GM12891 (cell line): Measurements from ENCODE around the gene SETBP1.

Experiments
- DNase-seq: peaks from one replicate; pipeline ENCODE4 v3.0.0; 2011; ENCODE audit warnings: low spot score; ENCODE audit not compliant: insufficient read length
- FAIRE-seq: peaks from 2 replicates; lab custom pipeline; 2011; peaks lifted over from hg19 to GRCh38; lab: Jason Lieb, UNC
- PAX5 ChIP-seq: IDR thresholded peaks from 2 replicates; pipeline ENCODE4 v1.6.1; 2011; ENCODE audit warnings: low read length, moderate library complexity, mild to moderate bottlenecking; ENCODE audit not compliant: insufficient read depth, severe bottlenecking
- POLR2A ChIP-seq: IDR thresholded peaks from 2 replicates; pipeline ENCODE4 v1.6.1; 2011; ENCODE audit warnings: low read depth, low read length, control low read depth
- POLR2AphosphoS5 ChIP-seq: IDR thresholded peaks from 2 replicates; pipeline ENCODE4 v1.6.1; 2011; ENCODE audit warnings: low read depth, low read length, control low read depth
- POU2F2 ChIP-seq: IDR thresholded peaks from 2 replicates; pipeline ENCODE4 v1.6.1; 2011; ENCODE audit warnings: low read depth, mild to moderate bottlenecking, control low read depth, low read length, moderate library complexity
- SPI1 ChIP-seq: IDR thresholded peaks from 2 replicates; pipeline ENCODE4 v1.6.1; 2011; ENCODE audit warnings: low read depth, low read length, control low read depth
- TAF1 ChIP-seq: IDR thresholded peaks from 2 replicates; pipeline ENCODE4 v1.6.1; 2011; ENCODE audit warnings: low read depth, low read length, control low read depth

The SETBP1 gene

DNA sequence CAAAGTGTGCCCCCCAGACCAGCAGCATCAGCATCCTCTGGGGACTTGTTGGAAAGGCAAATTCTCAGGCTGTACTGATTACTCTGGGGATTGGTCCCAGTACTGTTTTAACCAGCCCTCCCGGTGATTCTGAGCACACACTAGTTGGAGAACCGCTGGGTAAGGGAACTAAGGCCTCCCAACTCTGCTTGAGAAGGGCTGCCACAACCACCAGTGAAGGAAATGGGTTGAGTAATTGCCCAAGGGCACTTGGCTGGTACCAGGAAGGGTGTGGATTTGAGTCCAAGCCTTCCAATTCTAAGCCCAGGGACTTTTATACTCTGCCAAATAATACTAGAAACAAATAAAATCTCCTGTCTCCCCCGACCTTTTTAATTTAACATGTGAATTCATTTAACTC lies 219.9 kb downstream of the SETBP1 start:
- FAIRE-seq: no peak
- TF ChIP-seq PAX5: no peak
- TF ChIP-seq POLR2A: no peak
- TF ChIP-seq POLR2AphosphoS5: no peak
- TF ChIP-seq SPI1: no peak
- no peak for TF ChIP-seq POU2F2
- no peak for TF ChIP-seq TAF1

DNA sequence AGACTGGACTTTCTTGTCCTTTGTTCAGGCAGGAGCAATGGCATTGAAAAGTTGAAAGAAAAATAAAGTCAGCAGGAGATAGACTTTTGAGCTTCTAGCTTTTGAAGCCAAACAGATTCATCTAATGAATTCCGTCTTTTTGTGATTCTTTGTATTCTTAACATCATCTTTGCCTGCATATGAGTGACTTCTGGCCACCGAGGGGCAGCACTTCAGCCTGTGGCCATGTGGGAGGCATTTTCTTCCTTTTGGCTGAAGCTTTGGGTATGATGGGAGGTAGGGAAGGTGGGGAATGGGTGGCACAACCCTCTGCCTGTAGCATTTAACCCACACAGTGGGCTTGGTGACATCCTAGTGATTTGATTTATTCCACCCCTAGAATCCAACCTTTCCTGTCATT lies 220.6 kb downstream of the SETBP1 start:
- peak; percentile 41 for FAIRE-seq
- no peak for DNase-seq

More for the DNA sequence above, 219.9 kb downstream of the SETBP1 start:
- no peak for DNase-seq

DNA sequence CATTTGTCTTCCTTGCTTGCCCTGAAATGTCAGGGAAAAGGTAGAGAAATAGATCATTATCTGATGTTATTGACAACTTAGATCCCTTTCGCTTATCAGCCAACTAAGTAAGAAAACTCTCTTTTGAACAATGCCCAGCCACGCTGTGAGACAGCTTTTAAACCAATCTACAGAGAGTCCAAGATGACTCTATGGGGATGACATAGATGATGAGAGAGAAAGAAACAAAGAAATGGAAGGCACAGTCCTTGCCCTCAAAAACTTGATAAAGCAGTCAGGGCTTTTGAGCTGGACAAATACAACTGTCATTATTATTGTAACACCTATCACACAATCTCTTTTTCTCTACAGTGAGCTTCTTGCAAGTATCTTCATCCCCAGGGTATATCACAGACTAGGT lies 222.6 kb downstream of the SETBP1 start:
- FAIRE-seq (no peak), DNase-seq (no peak)
- TF ChIP-seq POU2F2: no peak
- TF ChIP-seq POLR2A: no peak
- TF ChIP-seq SPI1: no peak
- no peak for TF ChIP-seq POLR2AphosphoS5
- no peak for TF ChIP-seq PAX5
- no peak for TF ChIP-seq TAF1

More for the DNA sequence above, 220.6 kb downstream of the SETBP1 start:
- TF ChIP-seq POLR2AphosphoS5: no peak
- no peak for TF ChIP-seq SPI1

DNA sequence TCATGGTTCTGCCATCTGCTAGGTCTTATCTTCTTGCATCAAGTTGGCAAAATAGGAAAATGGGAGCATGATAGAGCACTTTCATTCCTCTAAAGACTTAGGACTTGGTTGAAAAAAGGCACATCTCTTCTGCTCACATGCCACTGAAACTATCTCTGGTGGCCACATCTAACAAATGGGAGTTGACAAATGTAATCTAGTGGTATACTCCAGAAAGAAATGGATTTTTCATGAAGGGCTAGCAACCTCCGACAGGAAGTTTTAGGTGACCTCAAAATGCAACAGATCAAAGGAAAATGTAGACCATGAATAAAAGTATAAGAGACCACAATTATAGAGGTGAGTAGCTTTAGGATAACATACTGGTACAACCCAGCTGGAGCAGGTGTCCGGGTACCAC lies 224.1 kb downstream of the SETBP1 start:
- FAIRE-seq (no peak), DNase-seq (no peak)
- TF ChIP-seq TAF1 (no peak), POLR2A (no peak), POLR2AphosphoS5 (no peak), PAX5 (no peak), SPI1 (no peak), POU2F2 (no peak)

DNA sequence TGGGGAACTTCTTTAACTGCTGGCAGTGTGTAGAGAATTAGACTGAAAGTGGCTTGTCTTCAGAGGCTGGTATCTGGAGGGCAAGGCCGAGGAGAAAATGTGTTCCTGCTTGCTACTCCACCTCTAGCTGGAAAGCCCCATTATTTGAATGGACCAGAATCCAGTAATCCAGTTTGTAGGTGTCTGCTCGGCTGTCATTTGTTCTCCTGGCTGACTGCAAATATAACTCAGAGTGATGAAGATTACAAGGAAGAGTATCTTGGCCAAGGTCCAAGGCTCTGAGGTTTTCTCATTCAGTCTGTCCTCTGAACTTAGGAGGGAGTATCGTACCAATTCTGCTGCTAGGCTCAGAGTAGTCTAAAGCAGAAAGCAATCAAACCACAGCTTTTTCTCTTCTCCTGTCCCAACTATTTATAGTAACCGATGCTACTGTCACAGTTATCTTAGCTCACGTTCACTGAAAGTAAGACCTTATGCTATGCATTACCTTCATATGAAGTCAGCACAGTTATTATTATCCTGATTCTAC lies 228.6 kb downstream of the SETBP1 start:
- DNase-seq (peak; percentile 15), FAIRE-seq (peak; percentile 94)
- no peak for TF ChIP-seq POU2F2
- no peak for TF ChIP-seq POLR2A
- peak; percentile 30; the same call in 1 of the 2 replicates for TF ChIP-seq SPI1
- no peak for TF ChIP-seq TAF1

DNA sequence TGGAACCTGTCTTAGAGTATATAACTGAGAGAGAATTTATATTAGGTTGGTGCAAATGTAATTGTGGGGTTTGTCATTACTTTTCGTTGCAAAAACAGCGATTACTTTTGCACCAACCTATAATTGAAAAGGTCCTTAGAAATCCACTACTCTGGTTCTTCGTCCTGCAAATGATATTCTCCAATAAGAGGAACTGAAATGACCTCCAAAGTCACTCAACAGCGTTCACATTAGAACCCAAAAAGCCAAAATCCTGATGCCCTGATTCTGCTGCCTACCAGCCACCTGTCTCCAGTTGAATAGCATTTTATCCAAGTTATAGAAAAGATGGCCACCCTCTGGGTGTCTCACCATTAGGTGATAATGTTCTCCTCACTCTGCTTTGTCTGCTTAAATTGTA lies 230.6 kb downstream of the SETBP1 start:
- DNase-seq (no peak), FAIRE-seq (no peak)
- no peak for TF ChIP-seq TAF1
- no peak for TF ChIP-seq POU2F2
- TF ChIP-seq SPI1: peak; percentile 88

DNA sequence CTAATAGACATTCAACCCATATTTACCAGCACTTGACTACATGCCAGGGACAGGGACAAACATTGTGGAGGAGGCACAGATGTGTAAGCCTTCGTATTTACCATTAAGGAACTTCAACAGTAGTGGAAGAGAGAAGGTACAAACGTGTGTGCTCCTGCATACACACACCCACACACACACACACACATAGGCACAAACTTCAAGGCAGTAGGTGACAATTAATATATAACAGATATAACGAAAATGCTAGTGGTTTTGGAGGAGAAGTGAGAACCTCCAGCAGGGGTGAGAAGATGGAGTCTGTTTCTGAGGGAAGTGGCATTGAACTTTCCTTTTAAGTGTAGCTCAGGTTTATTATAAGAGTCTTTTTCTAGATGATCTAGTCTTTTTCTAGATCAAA lies 231.1 kb downstream of the SETBP1 start:
- DNase-seq: no peak
- TF ChIP-seq POLR2A (no peak), TAF1 (no peak), POU2F2 (no peak), POLR2AphosphoS5 (no peak), PAX5 (no peak), SPI1 (peak; percentile 88)
- peak; percentile 84 for FAIRE-seq

DNA sequence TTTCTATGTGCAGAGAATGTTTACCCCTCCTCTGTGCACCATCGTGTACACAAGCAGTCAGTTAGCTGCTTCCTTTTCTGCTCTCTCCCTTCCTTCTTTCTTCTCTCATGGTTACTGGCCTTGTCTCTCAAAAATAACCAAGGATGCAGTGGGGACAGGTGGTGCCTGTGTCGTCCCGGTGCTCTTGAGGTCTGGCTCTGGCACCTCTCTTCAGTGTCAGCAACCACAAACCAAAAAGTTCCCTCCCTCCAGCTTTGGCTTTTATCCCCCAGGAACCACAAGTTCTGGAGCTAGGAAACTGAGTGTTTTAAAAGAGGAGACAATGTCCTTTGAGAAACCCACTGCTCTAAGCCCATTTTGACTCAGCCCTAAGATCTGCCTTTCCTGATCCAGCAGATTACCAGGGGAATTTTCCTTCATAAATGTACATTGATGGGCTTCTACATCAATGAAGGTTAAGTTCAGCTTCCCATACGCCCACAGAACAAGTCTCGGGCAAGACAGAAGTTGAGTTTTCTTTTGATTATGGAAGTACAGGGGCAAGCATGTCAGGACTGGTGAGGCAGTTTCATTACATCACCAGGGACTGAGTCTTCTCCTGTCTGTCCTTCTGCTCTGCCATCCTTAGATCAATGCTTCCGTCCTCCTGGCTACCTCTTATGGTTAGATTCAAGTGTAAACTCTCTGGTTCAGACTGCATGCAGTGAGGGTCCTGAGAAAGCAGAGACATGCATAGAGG lies 232.2 kb downstream of the SETBP1 start:
- FAIRE-seq: no peak
- DNase-seq: no peak
- TF ChIP-seq TAF1: no peak
- no peak for TF ChIP-seq PAX5
- TF ChIP-seq POLR2AphosphoS5: no peak
- no peak for TF ChIP-seq POLR2A
- no peak for TF ChIP-seq SPI1
- TF ChIP-seq POU2F2: no peak

DNA sequence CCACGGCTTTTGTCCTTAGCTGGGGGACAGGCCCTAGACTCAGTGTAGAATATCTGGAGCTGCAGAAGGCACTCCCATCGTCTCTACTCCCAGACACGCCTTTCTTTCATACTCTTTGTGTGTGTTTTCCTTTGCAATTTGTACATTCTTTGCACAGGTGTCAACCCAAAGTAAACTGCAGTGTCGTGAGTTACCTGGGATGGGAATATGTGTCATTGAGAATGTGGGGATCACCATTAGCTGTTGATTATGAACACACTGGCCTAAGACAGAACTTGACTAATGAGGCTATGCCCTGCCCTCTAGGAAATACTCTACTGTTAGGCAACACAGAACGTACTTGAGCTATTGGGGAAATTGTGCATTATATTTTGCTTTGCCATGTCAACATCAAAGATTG lies 233.3 kb downstream of the SETBP1 start:
- FAIRE-seq: peak; percentile 5
- TF ChIP-seq POLR2A: no peak
- TF ChIP-seq POU2F2: no peak
- no peak for TF ChIP-seq POLR2AphosphoS5
- no peak for TF ChIP-seq SPI1
- no peak for TF ChIP-seq TAF1
- TF ChIP-seq PAX5: no peak
- no peak for DNase-seq

DNA sequence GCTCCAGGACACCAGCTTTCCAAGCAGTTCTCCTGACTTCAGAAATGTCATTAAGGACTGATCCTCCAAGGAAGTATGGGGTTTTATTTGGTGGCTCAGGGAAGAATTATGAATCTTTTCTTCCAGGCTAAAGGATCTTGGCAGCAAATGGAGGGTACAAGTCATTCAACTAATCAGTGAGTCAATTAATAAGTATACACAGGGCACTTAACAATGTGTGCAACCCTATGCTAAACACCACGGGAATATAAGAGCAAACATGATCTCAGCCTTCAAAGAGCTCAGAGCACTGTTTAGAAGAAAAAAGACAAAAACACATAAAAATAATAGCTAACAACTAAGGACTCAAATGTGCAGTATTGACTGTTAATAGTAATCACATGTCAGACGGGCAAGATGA lies 234.5 kb downstream of the SETBP1 start:
- FAIRE-seq (no peak), DNase-seq (no peak)
- no peak for TF ChIP-seq POU2F2
- TF ChIP-seq POLR2AphosphoS5: no peak
- TF ChIP-seq PAX5: no peak
- no peak for TF ChIP-seq TAF1
- TF ChIP-seq SPI1: no peak
- TF ChIP-seq POLR2A: no peak
